Limb (tissue), 2 donors: ENCODE data around the gene PLAAT2.

Experiments
- DNase-seq, 2 donors: peaks; one replicate each; pipeline ENCODE4 v3.0.0-alpha.2; 2016; ENCODE audit errors: extremely low spot score in 2 of 2

The PLAAT2 gene

GRCh38 chr11:63518548-63518947 lies 44.6 kb downstream of the PLAAT2 start:
- no peak for DNase-seq

DNA sequence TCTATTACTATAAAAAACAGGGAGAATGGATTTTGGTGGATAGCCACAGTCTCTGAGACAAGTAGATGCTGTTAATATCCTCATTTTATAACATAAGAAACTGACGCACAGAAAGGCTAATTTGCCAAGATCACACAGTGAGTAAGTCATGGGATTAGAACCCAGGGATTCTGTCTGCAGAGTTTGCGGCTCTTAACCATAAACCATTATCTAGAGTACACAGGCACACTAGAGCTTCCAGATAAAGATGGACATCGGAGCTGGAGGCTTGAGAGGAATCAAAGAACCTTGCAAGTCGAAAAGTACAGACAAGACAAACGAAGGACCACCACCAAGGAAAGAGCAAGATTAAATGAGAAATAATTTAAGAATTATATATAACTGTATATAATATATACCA lies 46.0 kb downstream of the PLAAT2 start:
- DNase-seq: no peak

GRCh38 chr11:63516109-63516508 lies 47.1 kb downstream of the PLAAT2 start:
- no peak for DNase-seq

GRCh38 chr11:63512816-63513215 lies 50.4 kb downstream of the PLAAT2 start:
- no peak for DNase-seq

DNA sequence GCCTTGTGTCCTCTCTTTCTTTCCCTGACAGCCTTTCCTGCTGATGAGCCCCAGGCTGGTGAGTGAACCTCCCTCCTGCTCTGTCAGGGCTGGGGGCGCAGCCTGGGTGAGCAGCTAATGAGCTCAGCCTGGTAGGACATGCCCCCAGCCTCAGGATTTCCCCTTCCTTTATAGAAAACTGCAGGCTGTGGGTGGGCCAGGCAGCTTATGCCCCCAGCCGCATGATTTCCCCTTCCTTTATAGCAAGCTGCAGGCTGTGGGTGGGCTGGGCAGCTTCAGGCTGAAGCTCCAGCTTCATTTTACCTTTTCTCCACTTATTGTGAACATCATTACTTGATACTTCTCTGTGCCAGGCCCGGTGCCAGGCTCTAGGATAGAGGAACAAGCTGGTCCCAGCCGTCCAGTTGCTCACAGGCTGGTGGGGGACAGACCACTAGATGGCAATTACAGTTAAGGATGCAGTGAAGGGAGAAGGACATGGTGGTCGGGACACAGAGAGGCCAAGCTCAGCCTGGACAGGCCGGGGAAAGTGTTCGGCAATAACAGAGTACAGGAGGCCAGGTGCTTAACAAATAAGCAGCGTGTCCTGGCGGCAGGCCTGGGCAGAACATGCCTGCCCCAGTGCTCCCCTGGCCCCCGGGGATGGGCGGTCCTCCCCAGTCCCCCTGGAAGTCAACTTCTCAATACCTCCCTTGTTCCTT lies 52.0 kb downstream of the PLAAT2 start:
- no peak for DNase-seq

GRCh38 chr11:63510360-63511047 lies 52.7 kb downstream of the PLAAT2 start:
- DNase-seq: no peak

DNA sequence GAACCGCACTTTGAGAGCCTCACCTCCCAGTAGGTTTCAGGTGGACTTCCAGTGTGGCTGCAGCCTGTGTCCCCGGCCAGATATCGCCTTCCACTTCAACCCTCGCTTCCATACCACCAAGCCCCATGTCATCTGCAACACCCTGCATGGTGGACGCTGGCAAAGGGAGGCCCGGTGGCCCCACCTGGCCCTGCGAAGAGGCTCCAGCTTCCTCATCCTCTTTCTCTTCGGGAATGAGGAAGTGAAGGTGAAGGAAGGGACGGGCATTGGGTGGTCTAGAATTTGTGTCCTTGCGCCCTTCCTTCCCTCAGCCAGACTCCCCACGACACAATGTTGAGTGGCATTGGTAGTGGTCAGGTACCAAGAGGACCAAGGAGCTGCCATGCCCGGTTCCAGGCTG lies 54.4 kb downstream of the PLAAT2 start:
- DNase-seq: no peak

DNA sequence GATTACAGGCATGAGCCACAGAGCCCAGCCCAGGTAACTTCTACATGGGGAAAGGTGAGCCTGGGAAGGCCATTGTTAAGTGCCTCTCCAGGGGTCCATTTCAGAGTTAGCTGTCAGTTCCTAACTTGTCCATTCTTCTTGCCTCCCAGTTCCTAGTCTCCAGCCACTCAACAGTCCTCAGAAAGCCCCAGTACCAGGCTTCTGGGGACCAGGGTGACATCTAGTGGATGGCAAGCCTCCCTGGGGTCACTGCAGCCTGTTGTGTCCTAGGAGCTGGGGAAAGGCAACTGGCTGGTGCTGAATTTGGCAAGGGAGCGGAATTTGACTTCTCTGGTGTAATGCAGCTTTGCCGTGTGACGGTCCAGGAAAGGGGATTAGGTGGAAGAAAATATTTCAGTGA lies 55.2 kb downstream of the PLAAT2 start:
- no peak for DNase-seq

GRCh38 chr11:63507511-63507910 lies 55.7 kb downstream of the PLAAT2 start:
- DNase-seq: no peak

DNA sequence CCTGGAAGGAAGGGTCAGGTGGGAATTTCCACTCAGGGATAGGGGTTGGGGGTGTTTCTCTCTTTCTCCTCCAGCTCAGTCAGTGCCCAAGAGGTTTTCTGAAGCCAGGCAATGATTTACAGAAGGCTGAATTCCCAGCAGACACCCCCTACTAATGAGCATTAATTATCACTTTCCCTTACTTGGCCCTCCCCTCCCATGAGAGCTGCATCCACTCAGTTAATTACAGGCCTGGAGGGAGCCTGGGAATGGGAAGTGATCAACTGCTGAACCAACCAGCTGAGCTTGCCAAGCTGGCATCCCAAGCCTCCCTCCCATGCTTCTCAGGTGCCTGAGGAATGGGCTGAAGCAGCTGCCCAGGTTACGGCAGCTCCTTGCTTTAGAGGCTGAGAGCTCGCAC lies 56.3 kb downstream of the PLAAT2 start:
- DNase-seq: no peak

- DNase-seq: no peak
These were observed 57.2 kb downstream of the PLAAT2 start, which contains the start of gene LGALS12 for GRCh38 chr11:63505857-63506528. Gene LGALS12 (plus strand): TSS chr11:63506084. CDS start chr11:63506459, 375 bp downstream.

DNA sequence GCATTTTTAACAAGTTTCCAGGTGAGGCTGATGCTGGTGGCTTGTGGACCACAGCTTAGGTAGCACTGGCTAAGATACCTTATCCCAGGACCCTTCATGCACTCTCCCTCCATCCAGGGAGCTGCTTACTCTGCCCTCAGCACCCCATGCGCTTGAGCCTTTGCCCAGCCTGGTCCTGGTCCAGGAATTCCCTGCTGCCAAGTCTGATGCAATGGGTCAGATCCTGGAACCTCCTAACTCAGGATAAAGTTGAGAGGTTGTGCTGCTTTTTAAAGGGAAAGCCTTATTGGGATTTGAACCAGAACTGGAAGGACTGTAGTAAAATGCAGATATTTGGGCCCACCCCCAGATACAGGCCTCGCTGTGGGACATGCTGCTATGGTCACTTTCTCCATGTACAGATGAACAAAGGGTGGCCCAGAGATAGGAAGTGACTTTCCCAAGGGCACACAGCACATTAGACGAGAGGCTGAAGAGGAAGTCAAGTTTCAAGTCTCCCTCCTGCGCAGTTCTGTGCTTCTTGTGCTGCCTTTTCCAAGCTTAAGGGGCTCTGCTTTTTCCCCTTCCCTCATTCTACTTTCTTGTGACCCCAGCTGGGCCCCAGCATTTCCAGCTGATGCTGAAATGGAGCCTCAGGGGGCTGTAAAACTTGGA lies 58.1 kb downstream of the PLAAT2 start:
- no peak for DNase-seq

DNA sequence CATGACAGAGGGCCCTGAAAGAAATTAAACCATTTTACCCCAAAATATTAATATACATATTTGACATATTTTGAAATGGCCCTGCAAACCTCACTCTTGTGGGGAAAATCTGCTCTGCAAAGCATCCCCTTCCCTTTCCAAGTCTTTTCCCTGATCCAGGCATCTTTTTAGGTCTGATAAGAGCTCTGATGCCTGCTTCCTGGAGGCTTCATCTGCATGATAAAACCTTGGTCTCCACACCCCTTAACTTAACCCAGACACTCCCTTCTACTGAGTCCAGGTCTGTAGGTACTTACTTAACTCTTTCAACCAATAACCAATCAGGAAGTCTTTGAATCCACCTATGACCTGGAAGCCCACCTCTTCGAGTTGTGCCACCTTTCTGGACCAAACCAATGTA lies 59.1 kb downstream of the PLAAT2 start:
- DNase-seq: no peak

- no peak for DNase-seq
These were observed 59.7 kb downstream of the PLAAT2 start for GRCh38 chr11:63503492-63503891.
